ENCODE data around the gene MYO18A. TPM values are rescaled to one million over a fixed set of nuclear protein-coding genes. Genes with fewer than 3 reads are reported as not detected.
"Not testable (repeated sequence)": the region's sequence is repeated elsewhere in the genome, so short reads cannot be mapped to it uniquely, and the experiment has no call there.

The MYO18A gene
- total and polyA plus RNA-seq, 7 experiments from 2014 or later, result 10.2 to 144 (median 95.3) TPM

DNA sequence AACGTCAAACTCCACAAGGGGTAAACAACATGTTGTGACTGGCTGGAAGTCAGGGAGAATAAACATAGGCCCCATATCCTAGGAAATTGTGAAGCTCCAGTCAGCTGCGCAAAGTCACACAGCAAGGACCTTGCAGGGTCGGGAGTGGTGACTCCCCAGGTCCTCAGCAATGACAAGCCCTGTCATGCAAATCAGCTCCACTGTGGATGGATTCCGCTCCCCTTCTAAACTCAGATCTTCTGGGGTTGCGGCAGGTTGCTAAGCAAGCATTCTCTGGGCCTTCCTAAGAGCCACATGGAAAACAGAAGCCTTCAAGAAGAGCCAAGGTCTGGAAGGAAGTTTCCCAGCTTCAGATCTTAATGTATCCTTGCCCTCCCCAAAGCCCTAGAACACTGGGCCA, 28.9 kb upstream of the MYO18A start:
- H3K4me3 Mint-ChIP-seq, result no peak overlapping the region
- H3K27ac Mint-ChIP-seq, result no peak overlapping the region
- H3K27me3 Mint-ChIP-seq, result peaks cover 0 to 17% (median 2%) of the 10 kb centered on the region in 5 donors
- CTCF ChIA-PET, result interaction anchor here (0.7 kb wide), 1 partner anchor 84 kb away, joined by 5 read pairs; no protein-coding TSS in a partner anchor
- no peaks in the 10 kb centered on the region for H3K9me3 Mint-ChIP-seq
- DNase-seq, result no peak
- POLR2A ChIA-PET, result interaction anchor here (0.6 kb wide), 1 partner anchor 175 kb away, joined by 3 read pairs; no protein-coding TSS in a partner anchor
- H3K27ac ChIP-seq (ENCODE audit: low read depth, low read length), result no peak overlapping the region
- intact Hi-C loops (cut with micrococcal nuclease), result no loop called here
- no peaks in the 10 kb centered on the region for H3K27me3 ChIP-seq (ENCODE audit: control insufficient read depth in 2 of 2, insufficient read depth in 2 of 2, low read length in 2 of 2)
- H3K36me3 ChIP-seq (ENCODE audit: control insufficient read depth in 2 of 3, insufficient read depth in 3 of 3, low read length in 3 of 3), result no peaks in the 10 kb centered on the region
- no peaks in the 10 kb centered on the region for H3K4me1 Mint-ChIP-seq
- no peak for ATAC-seq
- H3K36me3 Mint-ChIP-seq, result no peaks in the 10 kb centered on the region
- H3K4me1 ChIP-seq (ENCODE audit: control insufficient read depth in 2 of 2, insufficient read depth in 2 of 2, low read length in 2 of 2), result no peaks in the 10 kb centered on the region
- no peaks in the 10 kb centered on the region for H3K9me3 ChIP-seq (ENCODE audit: control insufficient read depth in 2 of 3, low read length in 3 of 3)
- no peak overlapping the region for H3K4me3 ChIP-seq (ENCODE audit: low read length)

GRCh38 chr17:29207975-29208374, 27.8 kb upstream of the MYO18A start:
- Mint-ChIP-seq H3K4me3 (no peak overlapping the region), H3K27me3 (peaks cover 0 to 25% (median 5%) of the 10 kb centered on the region in 5 donors), H3K27ac (no peak overlapping the region), H3K36me3 (no peaks in the 10 kb centered on the region), H3K9me3 (no peaks in the 10 kb centered on the region), H3K4me1 (no peaks in the 10 kb centered on the region)
- no peaks in the 10 kb centered on the region for H3K27me3 ChIP-seq (ENCODE audit: control insufficient read depth in 2 of 2, insufficient read depth in 2 of 2, low read length in 2 of 2)
- no peak overlapping the region for H3K27ac ChIP-seq (ENCODE audit: low read depth, low read length)
- ChIA-PET CTCF (interaction anchor here (1.5 kb wide), 1 partner anchor 91 kb away, joined by 6 read pairs; no protein-coding TSS in a partner anchor), POLR2A (no interaction called here)
- intact Hi-C loops (cut with micrococcal nuclease), result no loop called here
- no peak for DNase-seq
- H3K36me3 ChIP-seq (ENCODE audit: control insufficient read depth in 2 of 3, insufficient read depth in 3 of 3, low read length in 3 of 3), result no peaks in the 10 kb centered on the region
- no peaks in the 10 kb centered on the region for H3K9me3 ChIP-seq (ENCODE audit: control insufficient read depth in 2 of 3, low read length in 3 of 3)
- ATAC-seq, result no peak
- no peaks in the 10 kb centered on the region for H3K4me1 ChIP-seq (ENCODE audit: control insufficient read depth in 2 of 2, insufficient read depth in 2 of 2, low read length in 2 of 2)
- H3K4me3 ChIP-seq (ENCODE audit: low read length), result no peak overlapping the region

- Mint-ChIP-seq H3K4me3 (no peak overlapping the region), H3K36me3 (no peaks in the 10 kb centered on the region), H3K9me3 (no peaks in the 10 kb centered on the region), H3K27ac (no peak overlapping the region), H3K27me3 (peaks cover 0 to 29% (median 5%) of the 10 kb centered on the region in 5 donors), H3K4me1 (peaks cover 0 to 6% (median 0%) of the 10 kb centered on the region in 7 donors)
- Histone ChIP-seq H3K9me3 (ENCODE audit: control insufficient read depth in 2 of 3, low read length in 3 of 3) (no peaks in the 10 kb centered on the region), H3K4me1 (ENCODE audit: control insufficient read depth in 2 of 2, insufficient read depth in 2 of 2, low read length in 2 of 2) (no peaks in the 10 kb centered on the region), H3K27ac (ENCODE audit: low read depth, low read length) (no peak overlapping the region), H3K4me3 (ENCODE audit: low read length) (no peak overlapping the region), H3K36me3 (ENCODE audit: control insufficient read depth in 2 of 3, insufficient read depth in 3 of 3, low read length in 3 of 3) (no peaks in the 10 kb centered on the region), H3K27me3 (ENCODE audit: control insufficient read depth in 2 of 2, insufficient read depth in 2 of 2, low read length in 2 of 2) (no peaks in the 10 kb centered on the region)
- CTCF ChIA-PET, result no interaction called here
- ATAC-seq (no peak), DNase-seq (no peak)
- POLR2A ChIA-PET, result no interaction called here
- intact Hi-C loops (cut with micrococcal nuclease), result no loop called here
Observed at GRCh38 chr17:29205047-29205446, 24.8 kb upstream of the MYO18A start.

DNA sequence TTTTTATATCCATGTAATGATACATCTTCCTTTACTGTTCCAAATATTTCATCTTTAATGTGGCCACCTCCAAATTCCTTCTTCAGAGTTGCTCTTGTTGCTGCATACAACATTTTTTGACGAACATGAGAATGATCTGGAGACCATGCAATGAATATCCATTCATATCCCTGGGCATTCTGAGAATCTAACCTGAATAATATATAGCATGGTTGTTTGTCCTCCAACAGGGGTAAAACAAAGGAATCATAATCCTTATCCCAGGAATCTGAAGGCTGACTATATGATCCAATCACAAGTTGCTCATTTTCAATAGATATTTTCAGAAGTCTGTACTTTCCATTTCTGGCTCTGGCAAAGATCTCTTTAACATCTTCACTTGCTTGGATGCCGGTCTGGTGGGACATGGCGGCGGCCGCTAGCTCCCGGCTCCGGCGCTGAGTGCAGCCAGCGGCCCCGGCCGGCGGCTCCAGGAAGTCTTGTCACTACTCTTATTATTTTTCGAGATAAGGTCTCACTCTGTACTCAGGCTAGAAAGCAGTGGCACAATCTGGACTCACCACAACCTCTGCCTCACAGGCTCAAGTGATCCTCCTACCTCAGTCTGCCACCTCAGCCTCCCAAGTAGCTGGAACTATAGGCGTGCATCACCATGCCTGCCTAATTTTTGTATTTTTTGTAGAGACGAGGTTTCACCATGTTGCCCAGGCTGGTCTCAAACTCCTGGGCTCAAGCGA, 24.0 kb upstream of the MYO18A start:
- H3K4me3 ChIP-seq (ENCODE audit: low read length); H3K27me3 ChIP-seq (ENCODE audit: control insufficient read depth in 2 of 2, insufficient read depth in 2 of 2, low read length in 2 of 2); ATAC-seq; H3K4me1 Mint-ChIP-seq; H3K36me3 Mint-ChIP-seq; H3K4me3 Mint-ChIP-seq; POLR2A ChIA-PET; H3K9me3 ChIP-seq (ENCODE audit: control insufficient read depth in 2 of 3, low read length in 3 of 3); CTCF ChIA-PET; H3K36me3 ChIP-seq (ENCODE audit: control insufficient read depth in 2 of 3, insufficient read depth in 3 of 3, low read length in 3 of 3); DNase-seq; H3K4me1 ChIP-seq (ENCODE audit: control insufficient read depth in 2 of 2, insufficient read depth in 2 of 2, low read length in 2 of 2); intact Hi-C loops (cut with micrococcal nuclease); H3K9me3 Mint-ChIP-seq; H3K27ac ChIP-seq (ENCODE audit: low read depth, low read length); H3K27ac Mint-ChIP-seq: not testable (repeated sequence)
- peaks cover 0 to 29% (median 8%) of the 10 kb centered on the region in 5 donors for H3K27me3 Mint-ChIP-seq

- Mint-ChIP-seq H3K36me3 (no peaks in the 10 kb centered on the region), H3K27me3 (peaks cover 1 to 14% (median 4%) of the 10 kb centered on the region in 5 donors), H3K4me3 (no peak overlapping the region), H3K9me3 (no peaks in the 10 kb centered on the region), H3K4me1 (peaks cover 0 to 6% (median 2%) of the 10 kb centered on the region in 7 donors), H3K27ac (no peak overlapping the region)
- intact Hi-C loops (cut with micrococcal nuclease), result no loop called here
- Histone ChIP-seq H3K27me3 (ENCODE audit: control insufficient read depth in 2 of 2, insufficient read depth in 2 of 2, low read length in 2 of 2) (no peaks in the 10 kb centered on the region), H3K27ac (ENCODE audit: low read depth, low read length) (no peak overlapping the region), H3K9me3 (ENCODE audit: control insufficient read depth in 2 of 3, low read length in 3 of 3) (no peaks in the 10 kb centered on the region), H3K36me3 (ENCODE audit: control insufficient read depth in 2 of 3, insufficient read depth in 3 of 3, low read length in 3 of 3) (no peaks in the 10 kb centered on the region), H3K4me3 (ENCODE audit: low read length) (no peak overlapping the region), H3K4me1 (ENCODE audit: control insufficient read depth in 2 of 2, insufficient read depth in 2 of 2, low read length in 2 of 2) (no peaks in the 10 kb centered on the region)
- POLR2A ChIA-PET, result no interaction called here
- ATAC-seq, result no peak
- CTCF ChIA-PET, result no interaction called here
- no peak for DNase-seq
Observed at GRCh38 chr17:29197516-29198272, 17.5 kb upstream of the MYO18A start.

DNA sequence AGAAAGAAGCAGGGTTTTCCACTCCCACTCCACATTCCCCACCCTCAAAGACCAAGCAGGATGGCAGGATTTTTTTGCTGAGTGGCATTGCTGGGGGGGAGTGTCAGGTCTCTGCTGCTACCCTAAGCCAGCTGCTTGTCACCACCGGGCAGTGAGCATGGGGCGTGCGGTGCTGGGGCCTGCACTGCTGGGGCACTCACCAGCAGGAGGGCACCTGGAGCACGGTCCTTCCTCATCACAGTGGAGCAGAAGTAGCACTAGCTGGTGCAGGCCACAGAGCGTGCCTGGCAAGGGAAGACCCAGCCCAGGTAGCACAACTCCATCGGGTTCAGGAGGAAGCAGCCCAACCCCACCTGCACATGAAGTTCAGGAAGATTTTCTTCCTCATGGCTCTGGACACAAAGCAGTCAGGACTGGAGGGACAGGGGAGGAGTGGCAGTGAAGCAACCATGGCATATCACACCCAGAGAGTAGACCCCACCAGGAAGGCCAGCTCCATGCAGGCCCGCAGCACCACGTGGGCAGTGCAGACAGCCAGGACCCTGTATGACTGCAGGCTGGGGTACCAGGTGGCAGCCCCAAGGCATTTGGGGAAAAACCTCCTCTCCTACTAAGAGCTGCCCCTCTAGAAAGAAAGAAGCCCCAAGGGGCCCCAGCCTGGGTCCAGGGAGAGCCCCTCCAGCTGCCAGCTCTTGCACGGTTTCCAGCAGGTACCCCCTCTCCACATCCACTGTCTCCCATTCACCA, 16.7 kb upstream of the MYO18A start:
- H3K27me3 Mint-ChIP-seq, result peaks cover 4 to 18% (median 6%) of the 10 kb centered on the region in 5 donors
- H3K27ac ChIP-seq (ENCODE audit: low read depth, low read length), result no peak overlapping the region

More for the DNA sequence above, 16.7 kb upstream of the MYO18A start:
- H3K4me3 Mint-ChIP-seq, result no peak overlapping the region
- no peaks in the 10 kb centered on the region for H3K9me3 ChIP-seq (ENCODE audit: control insufficient read depth in 2 of 3, low read length in 3 of 3)
- H3K36me3 Mint-ChIP-seq, result no peaks in the 10 kb centered on the region
- H3K36me3 ChIP-seq (ENCODE audit: control insufficient read depth in 2 of 3, insufficient read depth in 3 of 3, low read length in 3 of 3), result no peaks in the 10 kb centered on the region
- ATAC-seq, result no peak
- H3K27ac Mint-ChIP-seq, result no peak overlapping the region
- no peaks in the 10 kb centered on the region for H3K27me3 ChIP-seq (ENCODE audit: control insufficient read depth in 2 of 2, insufficient read depth in 2 of 2, low read length in 2 of 2)
- POLR2A ChIA-PET, result interaction anchor here (0.9 kb wide), 1 partner anchor 86 kb away, joined by 3 read pairs; no protein-coding TSS in a partner anchor
- no peaks in the 10 kb centered on the region for H3K4me1 ChIP-seq (ENCODE audit: control insufficient read depth in 2 of 2, insufficient read depth in 2 of 2, low read length in 2 of 2)
- no peak overlapping the region for H3K4me3 ChIP-seq (ENCODE audit: low read length)
- DNase-seq, result no peak
- no peaks in the 10 kb centered on the region for H3K9me3 Mint-ChIP-seq
- intact Hi-C loops (cut with micrococcal nuclease), result no loop called here
- H3K4me1 Mint-ChIP-seq, result peaks cover 0 to 6% (median 2%) of the 10 kb centered on the region in 7 donors
- CTCF ChIA-PET, result interaction anchor here (1.0 kb wide), 1 partner anchor 20 kb away, joined by 3 read pairs; no protein-coding TSS in a partner anchor
